Stimulated activated CD4-positive, alpha-beta T cell treated with anti-CD3 and anti-CD28 coated beads, Interleukin-2, amount 100 ng/mL, for 24 hours (primary cell): ENCODE data around the gene LPA.

ENCODE experiments used
- DNase-seq, 2 donors: peaks; one replicate each; pipeline ENCODE4 v3.0.0-alpha.2; 2020

The LPA gene

GRCh38 chr6:160513836-160514235 is 150.2 kb downstream of the LPA start:
- DNase-seq, result no peak

GRCh38 chr6:160510976-160511617 is 153.0 kb downstream of the LPA start:
- no peak for DNase-seq

- no peak for DNase-seq
Measured at GRCh38 chr6:160510199-160510598, 153.9 kb downstream of the LPA start.

DNA sequence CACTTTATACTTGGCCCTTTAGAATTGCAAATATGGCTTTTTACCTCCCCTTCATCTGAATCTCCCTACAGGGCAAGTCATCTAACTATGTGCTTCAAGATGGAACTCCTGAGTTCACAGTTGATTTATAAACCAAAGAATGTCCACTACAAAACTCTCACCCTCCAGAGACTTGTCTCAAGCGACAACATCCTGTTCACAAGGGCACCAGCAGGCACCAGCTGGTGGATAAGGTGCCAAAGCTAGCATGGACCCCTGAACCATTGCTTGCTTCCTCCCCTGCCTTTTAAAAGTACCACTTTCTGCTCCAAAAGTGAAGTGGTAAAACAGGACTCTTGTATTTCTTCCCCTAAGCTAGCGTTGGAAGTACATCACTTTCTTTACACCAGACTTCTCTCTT is 154.5 kb downstream of the LPA start:
- DNase-seq, result no peak

GRCh38 chr6:160508599-160508998 is 155.5 kb downstream of the LPA start:
- DNase-seq, result no peak

- no peak for DNase-seq
Measured at GRCh38 chr6:160507420-160507819, 156.7 kb downstream of the LPA start.

DNA sequence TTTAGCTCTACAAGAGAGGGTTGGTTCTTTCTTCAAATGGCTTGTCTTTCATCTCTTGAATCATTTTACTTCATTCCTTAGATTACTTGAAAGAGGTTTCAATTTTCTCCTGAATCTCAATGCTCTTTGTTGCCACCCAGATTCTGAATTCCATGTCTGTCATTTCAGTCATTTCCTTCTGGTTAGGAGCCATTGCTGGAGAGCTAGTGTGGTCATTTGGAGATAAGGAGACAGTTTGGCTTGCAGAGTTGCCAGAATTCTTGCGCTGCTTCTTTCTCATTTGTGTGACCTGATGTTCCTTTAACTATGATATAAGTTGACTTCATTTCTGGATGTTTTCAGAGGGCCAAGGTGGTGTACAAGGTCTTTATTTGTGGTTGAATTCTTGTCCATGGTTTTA is 158.1 kb downstream of the LPA start:
- no peak for DNase-seq

GRCh38 chr6:160500639-160501038 is 163.4 kb downstream of the LPA start:
- DNase-seq, result no peak

DNA sequence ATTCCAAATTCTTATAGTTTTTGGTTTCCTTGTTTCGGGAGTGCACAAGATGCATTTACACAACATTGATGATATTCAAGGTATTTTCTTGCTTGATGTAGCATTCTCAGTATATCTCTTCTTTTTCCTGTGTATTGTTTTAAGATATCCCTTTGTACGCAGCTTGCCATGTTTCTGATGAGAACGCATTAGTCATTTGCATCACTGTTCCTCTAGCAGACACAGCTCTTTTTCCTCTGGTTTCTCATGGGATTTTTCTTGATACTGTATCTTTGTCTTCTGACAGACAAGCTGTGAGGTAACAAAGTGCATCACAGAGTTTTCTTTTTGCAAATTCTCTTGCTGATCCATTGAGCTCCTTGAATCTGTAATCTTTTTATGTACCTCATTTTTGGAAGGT is 169.5 kb downstream of the LPA start:
- DNase-seq, result no peak

- DNase-seq, result no peak
Measured at GRCh38 chr6:160489091-160489490, 175.0 kb downstream of the LPA start.

GRCh38 chr6:160487116-160487515 is 177.0 kb downstream of the LPA start:
- no peak for DNase-seq
